HG03064 (cell line): Measurements from ENCODE around the gene EPSTI1.
"Not testable (repeated sequence)": the region's sequence is repeated elsewhere in the genome, so short reads cannot be mapped to it uniquely, and the experiment has no call there.

ENCODE experiments used
- ATAC-seq: cut with Tn5 transposase; IDR thresholded peaks from one replicate; pipeline ENCODE4 v1.9.1; 2021; ENCODE audit warnings: low read depth; ENCODE audit not compliant: unreplicated experiment

EPSTI1 gene

DNA sequence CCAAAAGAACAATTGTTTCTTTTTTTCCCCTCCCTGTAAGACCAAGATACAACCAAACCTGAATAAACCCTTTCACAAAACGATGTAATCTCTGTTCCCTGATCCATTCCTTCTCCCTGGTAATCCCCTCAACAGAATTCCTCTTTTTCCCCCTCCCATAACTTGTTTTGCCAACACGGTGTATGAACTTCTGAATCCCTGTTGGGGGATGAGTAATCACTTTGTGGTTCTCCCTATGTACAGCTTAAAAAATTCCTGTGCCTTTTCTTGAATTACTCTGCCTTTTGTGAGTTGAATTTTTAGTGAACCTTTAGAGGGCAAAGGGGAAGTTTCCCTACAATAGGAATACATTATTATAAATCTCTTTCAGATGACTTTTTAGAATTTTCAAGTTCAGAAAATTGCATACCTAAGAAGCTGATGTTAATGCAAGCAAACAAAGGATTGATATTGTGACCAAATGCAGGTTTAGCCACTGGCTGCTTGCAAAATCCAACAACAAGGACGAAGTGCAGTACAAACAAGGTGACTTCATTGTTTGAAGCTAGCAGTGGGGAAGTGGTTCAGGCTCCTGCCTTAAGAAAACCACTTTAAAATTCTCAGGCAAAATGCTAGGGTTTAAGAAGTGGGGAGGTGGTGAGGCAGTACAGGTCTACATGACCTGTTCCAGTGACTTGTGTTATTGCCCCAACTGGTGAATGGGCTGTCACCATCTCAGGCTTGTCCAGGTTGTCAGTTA lies 15.0 kb upstream of the EPSTI1 start:
- ATAC-seq, result no peak

DNA sequence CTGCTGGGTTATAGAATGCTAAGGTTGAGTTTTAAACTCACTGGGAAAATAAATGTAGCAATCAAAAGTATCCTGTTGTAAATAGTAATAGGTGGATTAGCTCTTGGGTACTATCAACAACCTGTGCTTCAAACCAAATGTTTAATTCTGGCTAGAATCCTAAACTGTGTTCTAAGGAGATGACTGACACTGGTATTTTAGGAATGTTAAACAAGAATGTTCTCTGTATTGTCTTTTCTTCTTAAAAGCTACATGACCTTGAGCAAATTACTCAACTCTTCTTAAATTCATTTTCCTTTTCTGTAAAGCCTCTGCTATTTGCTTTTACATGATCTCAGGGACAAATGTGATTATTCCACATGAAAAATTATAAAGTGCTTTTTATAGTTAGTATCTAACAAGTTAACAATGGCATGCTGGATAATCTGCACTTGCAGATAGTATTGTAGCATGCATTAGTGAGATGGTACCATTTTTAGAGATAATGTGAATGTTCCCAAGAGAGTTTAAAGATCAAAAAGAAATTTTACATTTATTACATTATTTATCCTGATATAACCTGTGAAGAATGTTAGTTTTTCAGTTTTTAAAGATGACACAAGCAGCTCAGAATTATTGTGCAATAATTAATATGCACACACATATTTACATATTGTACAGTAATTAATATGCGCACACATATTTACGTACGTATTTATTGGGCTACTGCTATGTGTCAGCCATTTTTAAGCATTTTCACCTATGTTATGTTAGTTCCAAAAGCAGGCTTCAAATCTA lies 13.6 kb upstream of the EPSTI1 start:
- ATAC-seq, result no peak

- ATAC-seq, result no peak
Observed at GRCh38 chr13:43003729-43004128, 11.7 kb upstream of the EPSTI1 start.

GRCh38 chr13:43003010-43003409 lies 11.0 kb upstream of the EPSTI1 start:
- ATAC-seq, result no peak

GRCh38 chr13:43002021-43002420 lies 10.0 kb upstream of the EPSTI1 start:
- no peak for ATAC-seq

DNA sequence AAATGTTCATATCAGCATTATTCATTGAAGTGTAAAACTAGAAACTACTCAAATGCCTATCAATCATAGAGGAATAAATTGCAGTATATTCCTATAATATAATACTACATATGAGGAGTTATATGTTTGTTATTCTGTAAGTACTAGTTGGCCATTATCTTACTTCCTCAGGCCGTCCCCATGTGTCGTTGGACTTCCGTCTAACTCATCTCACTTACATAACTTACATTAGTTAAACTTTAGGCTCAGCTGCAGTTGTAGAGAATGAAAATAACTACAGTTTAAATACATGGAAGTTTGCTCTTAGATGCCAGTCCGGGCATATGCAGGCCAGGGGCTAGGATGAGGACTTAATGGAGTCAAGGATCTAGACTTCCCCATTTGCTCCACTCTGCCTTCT lies 8.6 kb upstream of the EPSTI1 start:
- no peak for ATAC-seq

GRCh38 chr13:42999491-42999890 lies 7.5 kb upstream of the EPSTI1 start:
- ATAC-seq, result no peak

DNA sequence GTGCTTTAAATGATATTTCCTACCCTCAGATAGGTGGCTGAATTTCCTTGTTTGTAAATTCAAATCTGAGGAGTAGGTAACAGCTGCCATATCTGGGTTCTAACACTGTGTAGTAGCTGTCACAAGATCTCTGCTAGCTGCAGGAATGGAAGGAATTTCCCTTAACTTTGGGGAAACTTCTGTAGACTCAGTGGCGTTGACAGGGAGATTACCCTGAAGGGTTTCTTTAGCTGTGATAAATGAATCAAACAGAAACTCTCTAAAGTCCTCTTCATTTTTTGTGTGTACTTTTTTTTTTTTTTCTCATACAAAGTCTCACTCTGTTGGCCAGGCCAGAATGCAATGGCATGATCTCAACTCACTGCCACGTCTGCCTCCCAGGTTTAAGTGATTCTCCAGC lies 5.3 kb upstream of the EPSTI1 start:
- ATAC-seq, result no peak

DNA sequence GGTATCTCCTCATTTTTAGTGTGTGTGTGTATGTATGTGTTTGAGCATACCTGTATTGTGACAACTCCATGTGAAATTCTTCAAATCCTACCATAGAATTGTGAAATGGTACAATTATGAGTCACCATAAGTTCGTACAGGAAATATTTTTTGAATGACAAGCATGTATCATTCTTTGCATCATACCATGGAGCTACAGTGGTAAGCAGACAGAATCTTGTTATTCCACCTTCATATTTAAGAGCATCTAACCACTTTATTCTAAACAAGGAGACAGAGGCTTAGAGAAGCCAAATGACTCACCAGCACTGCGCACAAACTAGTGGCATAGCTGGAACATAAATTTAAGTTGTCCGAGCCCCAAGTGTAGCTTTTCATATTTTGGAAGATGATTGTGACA lies 4.5 kb upstream of the EPSTI1 start:
- ATAC-seq, result no peak

DNA sequence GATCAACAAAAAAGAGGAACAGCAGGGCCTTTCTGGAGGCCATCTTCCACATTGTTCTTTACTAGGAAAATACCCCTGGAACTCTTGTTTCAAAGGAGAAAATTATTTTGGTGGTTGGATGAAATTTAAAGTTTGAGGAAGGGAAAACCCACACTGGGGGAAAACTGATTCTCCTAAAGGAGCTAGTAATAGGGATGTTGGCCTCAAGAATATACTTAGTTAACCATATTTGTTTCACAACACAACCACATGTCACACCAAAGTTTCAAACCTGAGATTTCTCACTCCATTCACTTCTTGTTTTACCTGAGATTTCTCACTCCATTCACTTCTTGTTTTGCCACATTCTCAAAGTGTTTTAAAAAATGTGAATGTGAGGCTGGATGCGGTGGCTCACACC lies 2.8 kb upstream of the EPSTI1 start:
- no peak for ATAC-seq

- ATAC-seq, result peak; percentile 5
Observed at GRCh38 chr13:42992764-42993122, 702 bp upstream of the EPSTI1 start.

DNA sequence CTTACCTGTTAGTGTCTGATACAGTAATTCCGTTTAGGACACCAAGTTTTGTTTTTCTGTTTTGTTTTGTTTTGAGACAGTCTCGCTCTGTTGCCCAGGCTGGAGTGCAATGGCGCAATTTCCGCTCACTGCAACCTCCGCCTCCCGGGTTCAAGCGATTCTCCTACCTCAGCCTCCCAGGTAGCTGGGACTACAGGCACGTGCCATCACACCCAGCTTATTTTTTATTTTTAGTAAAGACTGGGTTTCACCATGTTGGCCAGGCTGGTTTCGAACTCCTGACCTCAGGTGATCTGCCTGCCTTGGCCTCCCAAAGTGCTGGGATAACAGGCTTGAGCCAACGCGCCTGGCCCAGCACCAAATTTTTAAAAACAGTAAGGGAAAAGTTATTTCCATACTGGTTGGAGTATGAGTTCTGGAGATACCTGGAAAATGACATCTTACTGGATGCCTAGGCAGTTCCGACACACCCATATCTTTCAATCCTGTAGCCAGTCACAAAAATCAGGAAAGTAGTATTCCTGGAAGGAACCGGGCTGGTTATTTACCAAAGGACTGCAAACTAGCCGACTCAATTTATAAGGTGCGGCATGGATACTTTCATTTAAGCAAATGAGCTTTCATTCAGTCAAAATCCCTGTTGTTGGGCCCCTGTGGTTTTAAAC lies 676 bp downstream of the EPSTI1 start:
- not testable (repeated sequence) for ATAC-seq

DNA sequence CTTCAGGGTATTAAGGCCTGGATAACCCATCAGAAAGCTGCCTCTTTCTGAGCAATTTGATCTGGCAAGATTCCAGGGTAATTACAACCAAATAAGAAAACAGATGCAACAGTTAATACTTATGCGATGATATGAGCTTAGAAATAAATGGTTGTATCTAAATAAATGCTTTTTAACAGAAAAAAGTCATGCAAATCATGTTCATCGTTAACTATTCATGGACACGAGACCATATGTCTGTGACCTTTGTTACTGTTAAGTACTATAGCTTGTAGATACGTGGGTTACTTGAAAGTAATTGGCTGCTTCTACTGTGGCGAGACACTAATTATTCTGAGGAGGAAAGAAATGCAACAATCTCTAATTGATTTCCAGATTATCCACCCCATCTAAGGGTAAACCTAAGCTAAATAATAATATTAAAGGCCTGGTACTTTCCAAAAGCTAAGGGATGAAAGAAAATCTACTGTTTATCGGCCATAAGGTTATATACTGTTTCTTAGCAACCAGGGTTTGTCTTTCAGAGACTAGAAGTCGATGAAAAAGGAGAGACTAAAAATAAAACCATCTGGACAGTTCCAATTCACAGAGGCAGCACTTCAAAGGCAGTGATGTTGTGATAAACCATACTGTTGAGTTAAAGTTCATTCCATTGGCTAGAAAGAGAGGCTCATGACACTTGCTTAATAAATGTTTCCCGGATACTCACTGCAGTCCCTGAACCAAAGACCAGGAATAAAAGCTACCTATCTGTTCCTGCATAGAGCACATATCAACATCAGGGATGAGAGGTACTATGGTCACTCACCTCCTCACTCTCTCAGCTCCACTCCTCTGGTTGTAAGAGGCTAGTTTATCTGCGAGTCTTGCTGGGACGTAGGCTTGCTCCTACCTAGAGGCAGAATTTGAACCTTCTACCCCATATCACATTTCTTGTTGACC lies 1.5 kb downstream of the EPSTI1 start:
- ATAC-seq, result no peak

- ATAC-seq, result no peak
Observed at GRCh38 chr13:42986176-42986574, 5.9 kb downstream of the EPSTI1 start.

GRCh38 chr13:42985312-42986175 lies 6.5 kb downstream of the EPSTI1 start:
- ATAC-seq, result no peak

DNA sequence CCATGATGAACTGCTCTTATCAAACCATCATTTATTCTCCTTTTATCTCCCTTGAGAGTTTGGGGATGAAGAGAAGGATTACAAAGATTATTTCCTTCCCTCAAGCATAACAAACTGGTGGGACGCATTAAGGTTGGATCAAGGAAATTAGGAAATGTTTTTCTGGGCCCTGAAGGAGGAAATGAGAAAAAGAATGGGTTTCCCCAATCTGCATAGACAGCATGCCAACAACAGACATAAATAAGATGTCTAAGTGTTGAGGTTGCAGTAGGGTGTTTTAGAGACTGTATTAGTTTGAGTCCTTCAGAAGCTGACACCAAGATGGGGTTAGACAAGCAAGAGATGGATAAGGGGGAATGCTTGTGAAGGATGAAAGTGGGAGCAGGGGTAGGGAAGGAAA lies 7.3 kb downstream of the EPSTI1 start:
- no peak for ATAC-seq

DNA sequence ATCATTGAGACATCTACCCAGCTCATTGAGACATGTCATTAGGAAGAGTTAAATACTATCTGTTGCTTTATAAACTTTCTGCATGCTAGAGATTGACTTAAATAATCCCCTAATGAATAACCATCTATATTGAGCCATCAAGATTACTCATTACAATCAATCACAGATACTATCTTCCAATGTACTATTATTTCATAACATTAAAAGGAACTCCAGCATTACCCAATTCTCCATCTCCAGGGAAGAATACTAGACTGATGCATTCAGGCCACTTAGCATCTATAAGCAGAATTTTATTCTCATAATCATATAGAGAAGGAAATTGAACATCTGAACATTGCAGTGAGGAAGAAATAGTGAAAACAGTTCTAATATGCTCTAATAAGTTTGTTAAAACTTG lies 8.0 kb downstream of the EPSTI1 start:
- ATAC-seq, result no peak

DNA sequence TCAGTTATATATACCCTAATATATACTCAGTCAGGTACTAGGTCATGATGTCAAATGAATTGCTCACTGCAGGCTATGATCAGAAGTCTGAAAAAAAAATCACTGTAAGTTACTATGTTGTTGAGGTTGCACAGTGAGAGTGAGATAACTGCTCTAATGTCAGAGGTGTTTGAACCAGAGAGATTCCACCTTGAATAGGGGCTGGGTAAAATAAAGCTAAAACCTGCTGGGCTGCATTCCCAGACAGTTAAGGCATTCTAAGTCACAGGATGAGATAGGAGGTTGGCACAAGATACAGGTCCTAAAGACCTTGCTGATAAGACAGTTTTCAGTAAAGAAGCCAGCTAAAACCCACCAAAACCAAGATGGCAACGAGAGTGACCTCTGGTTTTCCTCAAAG lies 10.2 kb downstream of the EPSTI1 start:
- ATAC-seq, result no peak

GRCh38 chr13:42981317-42981716 lies 10.7 kb downstream of the EPSTI1 start:
- ATAC-seq, result no peak

GRCh38 chr13:42977219-42977659 lies 14.8 kb downstream of the EPSTI1 start:
- no peak for ATAC-seq
